Measurements from ENCODE around the gene BAIAP2.
"Not testable (repeated sequence)": the region's sequence is repeated elsewhere in the genome, so short reads cannot be mapped to it uniquely, and the experiment has no call there.

The BAIAP2 gene

GRCh38 chr17:81025741-81026129, 9.2 kb upstream of the BAIAP2 start:
- DNase-seq, result no peak

- no peak for DNase-seq
Measured at GRCh38 chr17:81026266-81027036, 8.5 kb upstream of the BAIAP2 start.

- DNase-seq, result no peak
Measured at GRCh38 chr17:81027038-81027437, 7.9 kb upstream of the BAIAP2 start.

GRCh38 chr17:81027591-81028505, 7.1 kb upstream of the BAIAP2 start:
- no peak for DNase-seq

GRCh38 chr17:81028506-81028858, 6.5 kb upstream of the BAIAP2 start:
- no peak for DNase-seq

GRCh38 chr17:81029859-81030258, 5.1 kb upstream of the BAIAP2 start:
- DNase-seq, result no peak

GRCh38 chr17:81030312-81030711, 4.6 kb upstream of the BAIAP2 start:
- DNase-seq, result not testable (repeated sequence)

- DNase-seq, result peak; percentile 71
Measured at GRCh38 chr17:81030741-81031565, 4.0 kb upstream of the BAIAP2 start.

GRCh38 chr17:81031566-81032550, 3.1 kb upstream of the BAIAP2 start:
- no peak for DNase-seq

- no peak for DNase-seq
Measured at GRCh38 chr17:81032641-81033480, 2.1 kb upstream of the BAIAP2 start.

- no peak for DNase-seq
Measured at GRCh38 chr17:81033535-81034167, 1.3 kb upstream of the BAIAP2 start.

GRCh38 chr17:81034168-81034777, 678 bp upstream of the BAIAP2 start:
- DNase-seq, result no peak

- DNase-seq, result no peak
Measured at GRCh38 chr17:81035521-81036196, 708 bp downstream of the BAIAP2 start.

- no peak for DNase-seq
Measured at GRCh38 chr17:81036197-81036941, 1.4 kb downstream of the BAIAP2 start.

- DNase-seq, result no peak
Measured at GRCh38 chr17:81037026-81037797, 2.3 kb downstream of the BAIAP2 start.

- DNase-seq, result no peak
Measured at GRCh38 chr17:81037798-81038733, 3.1 kb downstream of the BAIAP2 start.

- no peak for DNase-seq
Measured at GRCh38 chr17:81039096-81039495, 4.1 kb downstream of the BAIAP2 start.
